Measurements from ENCODE around the gene CSMD2.

- no peak for TF ChIP-seq CTCF (IDR thresholded peaks at IDR 0.05)
- TF ChIP-seq POLR2A (IDR thresholded peaks at IDR 0.05): no peak
Measured at GRCh38 chr1:34212673-34213072, 47.6 kb upstream of the CSMD2 start.
